ENCODE data around the gene AFF3. TPM values are rescaled to one million over a fixed set of nuclear protein-coding genes. Genes with fewer than 3 reads are reported as not detected.

Gene AFF3
- total and polyA plus RNA-seq, 2 of the 13 experiments (the other 11 are each of a cell fraction or from before 2014, with no cell fraction given), result not detected

GRCh38 chr2:100036026-100036425 is 106.4 kb downstream of the AFF3 start:
- Histone ChIP-seq H3K9me3 (ENCODE audit: low read length) (no peaks in the 10 kb centered on the region), H3K79me2 (ENCODE audit: insufficient read depth, low read length) (no peaks in the 10 kb centered on the region), H3K4me1 (ENCODE audit: insufficient read depth, low read length) (peaks cover 12% of the 10 kb centered on the region; the same call in 1 of the 2 replicates), H3K9ac (ENCODE audit: insufficient read depth, low read depth, low read length) (no peak overlapping the region), H2AFZ (ENCODE audit: low read length) (no peak overlapping the region), H3K4me2 (ENCODE audit: low read depth, low read length) (no peak overlapping the region), H3K27me3 (ENCODE audit: control insufficient read depth in 1 of 2, insufficient read depth in 2 of 2, low read length in 2 of 2) (no peaks in the 10 kb centered on the region), H3K36me3 (replicated peaks in 1 of 2; ENCODE audit: control insufficient read depth in 1 of 2, insufficient read depth in 2 of 2, low read length in 2 of 2) (no peaks in the 10 kb centered on the region), H3K27ac (ENCODE audit: extremely low read length, insufficient read depth, low read length) (no peak overlapping the region), H4K20me1 (ENCODE audit: insufficient read depth, low read length) (no peaks in the 10 kb centered on the region), H3K4me3 (replicated peaks in 1 of 3; ENCODE audit: insufficient read depth in 1 of 3, low read depth in 2 of 3, low read length in 3 of 3) (no peak overlapping the region)
- DNase-seq (ENCODE audit: low spot score) (no peak), ATAC-seq (no peak), FAIRE-seq (no peak)
- 26% methylated on average over 2 of the region's 2 CpGs for WGBS (ENCODE audit: low lambda C conversion rate)
- POLR2A ChIA-PET, result no interaction called here
- TF ChIP-seq MAFG (CRISPR knock-in tag; IDR thresholded peaks at IDR 0.05) (no peak), NR0B2 (CRISPR knock-in tag; IDR thresholded peaks at IDR 0.05) (no peak), ZNF12 (CRISPR knock-in tag; IDR thresholded peaks at IDR 0.05) (no peak), NFYB (CRISPR knock-in tag; IDR thresholded peaks at IDR 0.05) (no peak), TFDP1 (CRISPR knock-in tag; IDR thresholded peaks at IDR 0.05; ENCODE audit: borderline replicate concordance) (no peak), ZNF430 (CRISPR knock-in tag; IDR thresholded peaks at IDR 0.05) (no peak), ZNF431 (CRISPR knock-in tag; IDR thresholded peaks at IDR 0.05; ENCODE audit: borderline replicate concordance, low read depth) (no peak), EHMT2 (IDR thresholded peaks at IDR 0.05; ENCODE audit: borderline replicate concordance, low read depth, low read length) (no peak), TBL1XR1 (IDR thresholded peaks at IDR 0.05; ENCODE audit: borderline replicate concordance, low read length, partially characterized antibody) (no peak), HDAC2 (CRISPR knock-in tag; IDR thresholded peaks at IDR 0.05) (no peak), REPIN1 (CRISPR knock-in tag; IDR thresholded peaks at IDR 0.05; ENCODE audit: borderline replicate concordance, low read depth) (no peak), ZNF709 (CRISPR knock-in tag; IDR thresholded peaks at IDR 0.05) (no peak), PHB2 (IDR thresholded peaks at IDR 0.05; ENCODE audit: partially characterized antibody) (no peak), ZFP37 (CRISPR knock-in tag; IDR thresholded peaks at IDR 0.05; ENCODE audit: borderline replicate concordance) (no peak)
- TF ChIP-seq, protein P1, sequence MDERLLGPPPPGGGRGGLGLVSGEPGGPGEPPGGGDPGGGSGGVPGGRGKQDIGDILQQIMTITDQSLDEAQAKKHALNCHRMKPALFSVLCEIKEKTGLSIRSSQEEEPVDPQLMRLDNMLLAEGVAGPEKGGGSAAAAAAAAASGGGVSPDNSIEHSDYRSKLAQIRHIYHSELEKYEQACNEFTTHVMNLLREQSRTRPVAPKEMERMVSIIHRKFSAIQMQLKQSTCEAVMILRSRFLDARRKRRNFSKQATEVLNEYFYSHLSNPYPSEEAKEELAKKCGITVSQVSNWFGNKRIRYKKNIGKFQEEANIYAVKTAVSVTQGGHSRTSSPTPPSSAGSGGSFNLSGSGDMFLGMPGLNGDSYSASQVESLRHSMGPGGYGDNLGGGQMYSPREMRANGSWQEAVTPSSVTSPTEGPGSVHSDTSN (CRISPR knock-in tag; IDR thresholded peaks at IDR 0.05), result no peak
- TF ChIP-seq, protein P2, sequence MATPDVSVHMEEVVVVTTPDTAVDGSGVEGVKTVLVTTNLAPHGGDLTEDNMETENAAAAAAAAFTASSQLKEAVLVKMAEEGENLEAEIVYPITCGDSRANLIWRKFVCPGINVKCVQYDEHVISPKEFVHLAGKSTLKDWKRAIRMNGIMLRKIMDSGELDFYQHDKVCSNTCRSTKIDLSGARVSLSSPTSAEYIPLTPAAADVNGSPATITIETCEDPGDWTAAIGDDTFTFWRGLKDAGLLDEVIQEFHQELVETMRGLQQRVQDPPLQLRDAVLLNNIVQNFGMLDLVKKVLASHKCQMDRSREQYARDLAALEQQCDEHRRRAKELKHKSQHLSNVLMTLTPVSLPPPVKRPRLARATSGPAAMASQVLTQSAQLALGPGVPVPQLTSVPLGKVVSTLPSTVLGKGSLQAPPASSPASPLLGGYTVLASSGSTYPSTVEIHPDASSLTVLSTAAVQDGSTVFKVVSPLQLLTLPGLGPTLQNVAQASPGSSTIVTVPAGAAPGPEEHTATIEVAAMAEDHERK (CRISPR knock-in tag; IDR thresholded peaks at IDR 0.05; ENCODE audit: low read depth), result no peak
- TF ChIP-seq, protein P3, sequence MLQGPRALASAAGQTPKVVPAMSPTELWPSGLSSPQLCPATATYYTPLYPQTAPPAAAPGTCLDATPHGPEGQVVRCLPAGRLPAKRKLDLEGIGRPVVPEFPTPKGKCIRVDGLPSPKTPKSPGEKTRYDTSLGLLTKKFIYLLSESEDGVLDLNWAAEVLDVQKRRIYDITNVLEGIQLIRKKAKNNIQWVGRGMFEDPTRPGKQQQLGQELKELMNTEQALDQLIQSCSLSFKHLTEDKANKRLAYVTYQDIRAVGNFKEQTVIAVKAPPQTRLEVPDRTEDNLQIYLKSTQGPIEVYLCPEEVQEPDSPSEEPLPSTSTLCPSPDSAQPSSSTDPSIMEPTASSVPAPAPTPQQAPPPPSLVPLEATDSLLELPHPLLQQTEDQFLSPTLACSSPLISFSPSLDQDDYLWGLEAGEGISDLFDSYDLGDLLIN (CRISPR knock-in tag; IDR thresholded peaks at IDR 0.05; ENCODE audit: borderline replicate concordance), result no peak
- in situ Hi-C loops (cut with HindIII; ENCODE audit: extremely low pct_ligation_motif_present, low pct_unique_long_range_greater_than_20kb) (no loop called here), intact Hi-C loops (cut with micrococcal nuclease; ENCODE audit: unreplicated experiment) (no loop called here)
- CTCF ChIA-PET (ENCODE audit: low intra/inter-chr PET ratio, low total read pairs), result no interaction called here
- no TSS peak for BruUV-seq (replicated peaks)

Data from HepG2 (cell line).